RPMI7951 (cell line): Measurements from ENCODE around the gene MMADHC. TPM values are rescaled to one million over a fixed set of nuclear protein-coding genes. Genes with fewer than 3 reads are reported as not detected.

Experiments used
- DNase-seq: peaks from one replicate; pipeline ENCODE4 v3.0.0-alpha.2; 2012; ENCODE audit warnings: low read depth
- total RNA-seq: library from RNA; depleted of rRNA; stranded (reverse); fragments of >200 nt; shearing (Covaris generic); gene quantifications from 2 replicates; pipeline ENCODE4 v1.2.3, GENCODE V29; 2014; rRNA removed

The MMADHC gene
- total RNA-seq: 391 and 396 TPM in 2 replicates

DNA sequence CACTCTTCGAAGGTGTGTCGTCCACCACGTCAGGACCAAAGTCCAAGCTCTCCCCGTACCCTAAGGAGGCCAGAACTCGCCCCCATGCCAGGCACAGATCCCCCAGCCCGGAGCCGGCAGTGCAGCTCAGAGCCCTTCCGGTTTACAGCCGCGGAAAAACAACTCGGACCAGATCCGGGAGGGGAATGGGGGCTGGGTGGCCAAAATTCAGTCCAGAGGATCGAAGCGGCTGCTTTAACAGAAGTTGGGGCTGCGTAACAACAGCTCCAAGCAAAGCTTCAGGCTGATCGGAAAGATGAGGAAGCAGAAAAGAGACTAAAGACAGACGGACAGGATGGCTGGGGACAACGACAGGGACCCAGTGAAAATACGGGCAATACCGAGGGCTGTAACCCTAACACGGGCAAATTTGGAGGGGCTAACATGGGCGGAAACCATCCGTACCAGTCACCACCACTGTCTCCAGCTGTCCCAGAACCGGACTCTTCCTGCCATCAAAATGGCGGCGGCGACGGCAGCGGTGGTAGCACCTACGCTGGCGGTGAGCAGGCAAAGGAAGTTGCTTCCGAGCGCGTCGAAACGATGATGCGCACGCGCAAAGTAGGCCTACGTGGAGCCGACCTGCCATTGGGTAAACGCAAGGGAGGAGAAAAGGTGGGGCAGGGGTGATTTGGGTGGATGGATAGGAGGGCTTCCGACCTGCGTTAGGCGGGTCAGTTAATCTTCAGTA is at the start of gene MMADHC:
Gene MMADHC (minus strand): TSS at position 556 of the 730 bp plus-strand sequence. CDS start 678 bp downstream, outside the sequence.
- DNase-seq: peak; percentile 95

DNA sequence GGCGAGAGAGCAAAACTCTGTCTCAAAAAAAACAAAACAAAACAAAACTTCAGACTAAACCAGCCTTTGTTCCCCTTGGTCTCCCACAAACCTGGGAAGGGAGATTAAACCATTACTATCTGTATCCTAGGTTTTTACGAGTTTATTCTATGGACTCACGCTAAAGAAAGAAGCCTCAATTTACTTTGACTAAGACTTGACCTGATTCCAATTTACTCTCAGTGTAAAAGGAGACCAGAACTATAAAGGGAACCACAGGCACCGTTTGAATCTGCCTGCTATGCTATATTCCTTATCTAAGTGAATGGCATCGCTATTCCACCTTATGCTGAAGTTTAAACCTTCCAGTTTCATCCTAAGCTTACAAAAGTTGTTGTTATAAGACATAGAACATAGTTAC is 46.5 kb upstream of the MMADHC start:
- DNase-seq: no peak

DNA sequence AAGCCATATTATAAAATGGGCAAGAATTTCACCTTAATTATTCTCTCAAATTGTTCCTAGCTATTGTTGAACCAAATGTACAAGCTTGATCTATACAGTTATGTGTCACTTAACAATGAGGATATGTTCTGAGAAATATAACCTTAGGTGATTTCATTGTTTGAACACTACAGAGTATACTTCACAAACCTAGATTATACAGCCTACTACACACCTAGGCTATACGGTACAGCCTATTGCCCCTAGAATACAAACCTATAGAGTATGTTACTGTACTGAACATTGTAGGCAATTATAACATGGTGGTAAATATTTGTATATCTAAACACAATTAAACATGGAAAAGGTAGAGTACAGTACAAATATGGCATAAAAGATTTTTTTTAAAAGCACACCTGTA is 42.9 kb upstream of the MMADHC start:
- DNase-seq: no peak

DNA sequence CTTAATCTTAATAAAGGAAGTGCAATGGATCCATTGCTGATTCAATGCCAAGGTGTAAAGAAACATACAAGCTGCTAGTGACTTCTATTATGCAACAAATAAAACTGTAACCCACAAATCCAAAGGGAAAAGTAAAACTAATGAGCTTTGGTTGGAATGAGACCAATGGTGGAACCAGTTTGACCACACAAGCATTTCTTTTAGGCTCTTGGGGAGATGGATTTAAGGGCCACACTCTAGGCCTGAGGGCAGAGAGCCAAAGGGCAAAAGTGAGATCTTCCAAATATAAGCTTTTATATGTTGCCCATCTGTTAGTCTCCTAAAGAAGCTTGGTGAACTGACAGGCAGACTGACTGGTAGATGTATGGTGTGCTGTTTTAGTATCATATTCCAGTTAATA is 41.5 kb upstream of the MMADHC start:
- DNase-seq: no peak

DNA sequence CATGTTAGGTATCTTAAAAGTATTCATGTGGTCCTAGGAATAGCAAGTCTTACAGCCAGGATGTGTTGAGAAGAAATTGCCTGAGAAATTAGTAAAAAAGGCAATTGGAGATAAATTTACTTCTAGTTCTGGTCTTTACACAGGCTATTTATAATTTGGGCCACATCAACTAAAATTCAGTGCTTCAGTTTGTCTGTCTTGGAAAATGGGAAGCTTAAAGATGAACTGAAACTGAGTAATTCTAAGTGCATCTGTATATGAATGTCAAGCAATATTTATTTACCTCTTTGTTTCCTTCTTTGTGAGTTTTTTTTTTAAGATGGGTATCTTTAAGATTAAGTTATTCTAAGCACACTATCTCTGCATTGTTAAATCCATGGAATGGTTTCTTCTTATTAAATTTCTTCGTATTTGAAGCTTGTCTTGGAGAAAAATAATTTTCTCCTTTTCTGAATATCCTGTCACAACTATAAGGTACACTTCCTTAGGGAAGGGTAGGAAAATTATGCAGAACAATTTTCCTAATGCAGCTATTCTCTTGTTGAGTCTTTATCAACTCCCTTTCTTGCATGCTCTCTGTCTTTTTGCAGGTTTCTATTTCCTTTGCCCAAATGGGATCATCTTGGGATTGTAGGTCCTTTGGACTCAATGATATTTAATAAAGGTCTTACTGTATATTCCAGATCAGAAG is 39.7 kb upstream of the MMADHC start:
- DNase-seq: no peak

DNA sequence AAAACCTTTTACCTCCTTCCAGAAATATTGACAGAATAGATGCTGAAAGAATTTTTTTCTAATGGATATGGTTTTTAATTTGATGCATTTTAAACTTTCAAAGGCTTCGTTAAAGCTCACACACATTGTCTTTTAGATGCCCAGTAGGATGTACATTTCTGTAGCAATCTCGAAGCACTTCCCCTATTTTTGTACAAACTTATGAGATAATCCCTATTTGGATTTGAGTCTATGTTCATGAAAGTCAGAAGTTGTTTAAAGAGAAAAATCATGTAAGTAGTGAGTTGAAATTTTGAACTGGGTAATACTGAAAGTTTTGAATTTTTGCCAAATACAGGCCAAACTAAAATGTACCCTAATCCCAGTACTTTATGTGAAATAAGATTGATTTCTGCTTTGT is 38.1 kb upstream of the MMADHC start:
- DNase-seq: no peak

DNA sequence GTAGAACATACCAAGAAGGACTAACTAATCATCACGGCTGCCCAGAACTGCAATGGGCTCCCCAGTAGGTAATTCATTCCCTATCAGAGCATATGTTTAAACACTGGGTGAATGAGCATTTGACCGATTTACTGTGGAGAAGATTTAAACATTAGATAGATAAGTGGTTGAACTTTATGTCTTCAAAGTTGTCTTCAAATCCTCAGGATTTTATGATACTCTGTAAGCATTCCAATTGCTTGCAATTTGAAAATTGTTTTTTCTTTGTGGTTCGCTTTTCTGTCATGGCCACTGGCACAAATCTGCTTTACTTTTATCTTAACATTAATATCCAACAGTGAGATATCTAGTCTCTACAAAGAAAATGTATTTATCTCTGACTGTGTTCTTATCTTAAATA is 37.7 kb upstream of the MMADHC start:
- DNase-seq: no peak

DNA sequence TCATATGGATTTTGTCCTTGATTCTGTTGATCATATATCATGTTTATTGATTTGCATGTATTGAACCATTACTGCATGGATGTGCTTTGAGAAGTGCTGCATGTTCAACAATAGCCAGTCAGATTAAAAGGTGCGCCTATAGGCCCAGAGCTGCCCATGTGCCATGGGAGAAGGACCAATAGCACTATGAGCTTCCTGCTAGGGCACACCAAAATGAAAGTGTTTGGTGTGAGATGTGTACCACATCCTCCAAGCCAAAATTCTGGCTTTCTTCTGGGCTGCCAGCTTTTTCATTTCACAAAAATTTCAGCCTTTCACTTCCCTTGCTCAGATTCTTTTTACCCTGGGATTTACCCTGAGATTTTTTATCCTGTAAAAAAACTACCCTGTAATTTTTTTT is 34.8 kb upstream of the MMADHC start:
- no peak for DNase-seq

DNA sequence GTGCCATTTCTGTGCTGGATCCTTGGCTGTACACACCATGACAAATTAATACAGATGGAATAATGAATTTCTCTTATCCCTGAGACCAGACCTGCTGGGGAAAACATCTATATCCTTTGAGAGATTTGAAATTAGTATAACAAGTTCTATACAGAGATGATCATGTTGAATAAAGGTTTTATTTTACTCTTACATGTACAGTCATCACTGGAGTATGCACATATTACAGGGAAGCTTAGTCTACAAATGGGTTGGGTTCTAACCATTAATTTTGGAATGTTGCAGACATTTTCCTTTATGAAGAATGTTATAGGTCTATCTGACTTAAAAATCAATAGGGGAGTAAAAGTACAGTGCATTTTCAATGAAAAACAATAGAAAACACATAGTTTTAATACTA is 29.9 kb upstream of the MMADHC start:
- peak; percentile 35 for DNase-seq

DNA sequence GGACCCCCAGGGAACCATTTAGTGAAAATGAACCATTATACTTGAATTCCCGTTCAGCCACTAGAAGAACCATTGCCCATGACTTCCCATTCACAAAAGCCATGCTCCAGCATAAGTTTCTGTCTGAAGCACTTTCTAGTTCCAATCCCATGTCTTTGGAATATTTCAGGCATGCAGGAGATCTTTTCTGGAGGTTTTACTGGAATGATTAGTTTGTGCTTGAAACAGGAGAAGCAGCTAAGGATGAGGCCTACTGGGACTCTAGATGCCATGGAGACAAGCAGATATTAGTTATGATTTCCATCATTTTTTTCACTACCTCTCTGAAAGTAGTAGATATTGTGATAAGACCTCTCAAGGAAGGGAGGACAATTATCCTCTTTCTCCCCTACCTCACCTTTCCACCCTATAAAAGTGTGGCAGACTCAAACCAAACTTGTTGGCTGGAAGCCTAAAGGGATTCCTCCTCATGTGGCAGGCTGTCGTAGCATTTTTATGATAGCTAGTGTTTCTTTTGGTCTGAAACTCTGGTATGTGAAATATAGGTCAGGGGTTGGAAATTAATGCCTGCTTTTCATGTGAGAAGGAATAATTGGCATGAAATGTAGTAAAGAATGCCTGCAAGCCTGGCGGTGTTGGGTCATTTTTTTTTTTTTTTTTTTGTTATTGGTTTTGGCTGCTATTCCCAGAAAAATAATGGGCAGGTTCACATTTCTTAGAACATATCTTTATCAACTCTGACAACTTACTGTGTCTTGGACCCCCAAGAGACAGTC is 29.3 kb upstream of the MMADHC start:
- DNase-seq: no peak

DNA sequence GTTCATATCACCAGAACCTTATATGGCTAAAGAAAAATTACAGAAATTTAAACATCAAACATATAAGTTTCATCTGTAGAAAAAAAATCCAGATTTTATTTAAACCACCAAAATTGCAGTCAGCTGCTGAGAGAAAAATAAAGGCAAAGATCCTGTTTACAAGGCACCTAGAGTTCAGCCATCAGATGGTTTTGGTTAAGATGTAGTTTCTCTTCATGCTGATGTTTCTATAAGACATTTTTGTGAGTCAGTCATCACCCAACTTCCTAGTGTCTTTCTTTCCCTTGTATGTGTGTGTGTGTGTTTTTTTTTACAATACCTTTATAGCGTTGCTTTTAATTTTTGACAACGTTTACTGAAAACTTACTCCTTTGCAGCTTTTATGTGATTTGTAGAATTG is 26.1 kb upstream of the MMADHC start:
- DNase-seq: no peak

DNA sequence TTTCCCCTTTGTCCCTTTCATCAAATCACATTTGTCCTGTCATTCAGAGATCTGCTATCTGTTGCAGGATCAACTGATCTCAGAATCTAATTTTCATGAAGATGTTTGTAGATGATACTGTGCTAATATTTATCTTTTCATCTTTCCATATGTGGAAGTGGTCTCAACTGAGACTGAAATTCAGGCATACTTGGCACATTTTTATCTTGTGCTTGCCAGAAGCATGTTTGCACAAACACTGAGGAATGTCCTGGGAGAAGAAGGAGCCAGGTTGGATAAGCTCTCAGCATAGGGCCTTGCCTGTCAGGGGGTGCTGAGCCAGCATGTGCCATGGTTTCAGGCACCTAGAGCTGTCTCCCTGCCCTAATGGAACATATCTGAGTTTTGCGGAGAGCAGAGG is 24.5 kb upstream of the MMADHC start:
- no peak for DNase-seq

DNA sequence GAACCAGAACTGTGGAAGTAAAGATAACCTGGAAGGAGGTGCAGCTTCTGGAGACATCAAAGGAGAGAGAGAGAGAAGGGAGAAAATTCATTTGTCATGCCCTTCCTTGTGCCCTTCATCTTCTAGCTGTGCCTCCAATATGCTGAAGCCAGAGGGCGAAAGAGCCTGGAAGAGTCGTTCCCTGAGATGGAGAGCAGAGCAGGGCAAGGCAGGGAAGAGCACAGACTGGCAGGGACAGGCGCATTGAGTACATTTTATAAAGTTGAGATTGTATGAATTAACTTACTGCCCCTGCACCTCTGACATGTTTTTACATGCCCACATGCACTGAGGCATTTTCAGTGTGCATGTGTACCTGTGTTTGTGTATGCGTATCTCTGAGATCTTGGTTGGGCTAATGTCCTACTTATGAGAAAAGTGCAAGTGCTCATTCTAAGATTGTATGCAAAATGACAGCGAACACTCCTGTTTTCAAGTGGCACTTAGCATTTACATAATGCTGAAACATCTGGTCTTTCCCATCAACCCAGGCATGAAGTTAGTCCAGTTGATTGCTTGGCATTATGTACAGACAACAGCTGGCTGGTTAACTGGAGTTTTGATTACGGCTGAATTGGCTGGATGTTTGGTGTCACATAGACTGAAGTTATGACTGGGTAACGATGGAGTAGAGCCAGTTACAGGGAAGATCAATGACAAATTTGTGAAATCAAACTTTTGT is 23.7 kb upstream of the MMADHC start:
- DNase-seq: no peak

DNA sequence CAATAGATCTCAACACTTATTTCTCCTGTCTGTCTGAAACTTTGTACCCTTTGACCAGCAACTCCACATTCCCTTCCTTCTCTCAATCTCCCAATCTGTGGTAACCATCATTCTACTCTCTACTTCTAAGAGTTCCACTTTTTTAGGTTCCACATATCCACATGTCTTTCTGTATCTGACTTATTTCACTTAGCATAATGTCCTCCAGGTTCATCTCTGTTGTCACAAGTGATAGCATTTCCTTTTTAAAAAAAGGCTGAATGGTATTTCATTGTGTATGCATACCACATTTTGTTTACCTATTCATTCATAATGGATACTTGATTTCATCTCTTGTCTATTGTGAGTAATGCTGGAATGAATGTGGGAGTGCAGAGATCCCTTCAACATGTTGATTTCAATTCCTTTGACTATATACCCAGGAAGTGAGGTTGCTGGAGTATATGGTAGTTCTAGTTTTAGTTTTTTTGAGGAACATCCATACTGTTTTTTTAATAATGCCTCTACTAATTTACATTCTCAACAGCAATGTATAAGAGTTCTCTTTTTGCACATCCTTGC is 18.8 kb upstream of the MMADHC start:
- DNase-seq: no peak

DNA sequence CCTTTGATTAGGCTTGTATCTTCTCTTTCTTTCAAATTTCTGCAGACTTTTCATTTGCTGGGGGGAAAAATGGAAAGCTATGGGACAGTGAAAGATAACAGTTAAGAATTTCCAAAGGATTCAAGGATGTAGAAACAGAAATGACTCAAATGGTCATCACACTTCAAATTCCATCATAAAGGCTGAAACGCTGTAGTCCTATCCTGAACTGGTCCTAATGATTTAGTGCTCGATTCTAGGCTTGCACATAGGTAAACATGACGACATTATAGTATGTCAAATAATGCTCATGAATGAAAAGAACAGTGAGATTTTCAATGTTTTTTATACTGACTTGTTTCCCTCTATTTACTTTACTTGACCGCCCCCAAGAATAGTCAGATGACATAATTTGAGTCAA is 15.7 kb upstream of the MMADHC start:
- DNase-seq: no peak

DNA sequence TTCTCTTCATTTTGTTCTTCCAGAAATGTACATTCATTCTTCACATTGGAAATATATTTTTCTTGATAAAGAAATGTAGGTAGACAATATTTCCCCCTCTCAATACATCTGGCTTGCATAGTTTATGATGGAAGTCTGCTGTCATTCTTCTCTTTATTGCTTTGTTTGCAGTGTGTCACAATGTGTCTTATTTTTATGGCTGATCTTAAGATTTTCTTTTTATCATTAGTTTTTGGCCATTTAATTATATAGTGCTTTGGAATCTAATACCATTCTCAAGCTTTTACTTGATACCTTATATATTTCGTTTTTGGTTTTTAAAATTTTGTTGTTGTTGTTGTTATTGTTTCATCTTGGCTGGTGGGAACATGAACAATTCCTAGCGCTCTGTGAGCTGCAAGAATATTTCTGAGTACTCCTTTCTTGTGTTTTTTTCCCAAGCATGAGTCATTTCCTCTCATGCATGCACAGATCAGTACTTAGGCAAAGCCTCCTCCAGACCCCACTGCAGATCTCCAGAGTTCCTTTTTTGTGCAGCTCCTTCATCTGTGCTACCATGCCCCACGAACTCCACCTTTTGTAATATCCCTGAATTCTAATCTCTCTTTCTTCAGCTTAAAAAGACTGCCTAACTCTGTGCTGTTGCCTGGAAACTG is 13.7 kb upstream of the MMADHC start:
- peak; percentile 75 for DNase-seq

DNA sequence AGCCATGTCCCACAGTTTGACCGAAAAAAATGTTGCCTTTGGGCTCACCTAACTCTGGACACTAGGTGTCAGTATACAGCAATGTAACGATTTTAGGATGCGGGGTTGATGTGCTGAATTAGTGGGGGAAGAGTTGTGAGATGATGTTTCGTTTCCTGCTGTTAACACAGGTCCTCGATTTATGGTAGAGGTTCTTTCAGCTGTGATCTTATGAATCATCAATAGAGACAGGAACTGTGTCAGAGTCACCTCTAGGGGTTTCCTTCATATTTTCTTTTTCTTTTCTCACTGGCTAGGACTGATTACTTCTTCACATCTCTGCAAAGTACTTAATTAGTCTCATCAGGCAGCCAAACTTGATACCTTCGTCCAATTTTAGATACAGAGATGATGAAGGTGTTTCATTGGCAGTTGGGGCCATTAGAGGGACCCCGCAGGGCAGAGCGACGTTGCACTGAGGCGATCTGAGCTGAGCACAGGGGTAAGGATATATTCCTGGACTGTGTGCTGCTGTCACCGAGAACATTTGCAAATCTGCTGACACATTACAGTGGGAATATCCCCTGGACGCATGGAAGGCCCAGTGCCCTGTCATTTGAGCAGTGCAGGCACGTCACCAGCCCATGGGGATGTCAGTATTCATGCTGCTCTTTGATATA is 10.2 kb upstream of the MMADHC start:
- DNase-seq: peak; percentile 89

DNA sequence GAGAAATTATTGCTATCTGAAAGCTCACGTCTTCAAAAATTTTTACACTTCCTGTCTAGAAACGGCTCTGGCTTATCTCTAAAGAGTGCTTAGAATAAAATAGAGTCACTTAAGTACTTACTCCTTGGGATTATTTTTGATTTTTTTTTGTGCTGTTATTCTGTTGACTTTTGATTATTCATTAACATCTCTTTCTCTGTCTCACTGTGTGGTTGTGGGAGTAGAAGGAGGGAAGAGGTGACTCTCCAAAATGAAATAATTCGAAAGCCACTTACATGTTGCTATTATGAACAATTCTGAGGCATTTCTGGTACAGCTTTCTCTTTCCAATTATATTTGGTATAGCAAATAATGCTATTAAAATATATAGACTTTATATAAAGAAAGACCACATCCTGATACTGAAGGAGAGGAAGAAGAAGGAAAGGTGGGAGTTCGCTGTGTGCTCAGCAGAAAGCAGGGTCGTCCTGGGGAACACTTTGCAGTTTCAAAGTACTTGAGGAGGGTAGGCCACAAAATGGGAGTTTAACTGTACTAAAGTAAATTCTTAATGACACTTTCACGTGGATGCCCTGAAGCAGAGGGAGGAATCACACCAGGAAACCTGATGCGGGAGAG is 9.6 kb upstream of the MMADHC start:
- DNase-seq: no peak

DNA sequence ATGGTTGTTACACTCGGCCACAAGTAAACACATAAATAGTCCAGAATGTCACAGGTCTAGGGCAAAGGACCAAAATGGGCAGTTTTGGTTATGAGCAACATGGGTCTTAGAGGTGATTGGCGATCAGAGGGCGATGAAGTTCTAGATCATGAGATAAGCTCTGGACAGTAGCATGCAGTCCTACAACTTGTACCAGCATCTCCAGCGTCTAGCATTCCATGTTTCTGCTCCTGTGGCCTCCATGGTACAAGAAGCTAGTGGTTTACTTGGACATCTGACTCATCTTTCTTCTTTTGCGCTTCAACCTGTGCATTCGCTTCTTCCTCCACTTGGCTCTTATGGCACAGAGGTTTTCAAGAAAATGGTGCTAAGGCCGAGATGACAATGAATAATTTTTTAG is 8.9 kb upstream of the MMADHC start:
- no peak for DNase-seq
